Endodermal cell (in vitro differentiated cells): ENCODE data around the gene P2RX2. TPM values are rescaled to one million over a fixed set of nuclear protein-coding genes. Genes with fewer than 3 reads are reported as not detected.

Source experiments
- DNase-seq: peaks from one replicate; pipeline ENCODE4 v3.0.0-alpha.2; 2017
- H3K27ac ChIP-seq: 2 replicates; pipeline ENCODE4 v1.5.1; 2013; ENCODE audit warnings: mild to moderate bottlenecking, low read depth, low read length, moderate library complexity
- H3K27me3 ChIP-seq: 2 replicates; pipeline ENCODE4 v1.6.1; 2013; ENCODE audit warnings: mild to moderate bottlenecking, low read length, moderate library complexity; ENCODE audit not compliant: insufficient read depth, control insufficient read depth, poor library complexity, severe bottlenecking
- H3K36me3 ChIP-seq: 2 replicates; pipeline ENCODE4 v1.7.0; 2013; ENCODE audit warnings: mild to moderate bottlenecking, low read length, moderate library complexity; ENCODE audit not compliant: control insufficient read depth, insufficient read depth
- H3K4me1 ChIP-seq: one replicate; pipeline ENCODE4 v1.7.0; 2013; ENCODE audit warnings: low read length; ENCODE audit not compliant: control insufficient read depth, insufficient read depth
- H3K4me3 ChIP-seq: 2 replicates; pipeline ENCODE4 v1.5.1; 2013; ENCODE audit warnings: mild to moderate bottlenecking, low read length, moderate library complexity
- H3K9ac ChIP-seq: 2 replicates; pipeline ENCODE4 v1.6.1; 2013; ENCODE audit warnings: mild to moderate bottlenecking, low read length, moderate library complexity; ENCODE audit not compliant: poor library complexity, severe bottlenecking; ENCODE audit errors: extremely low read depth
- H3K9me3 ChIP-seq: 2 replicates; pipeline ENCODE4 v1.6.1; 2013; ENCODE audit warnings: mild to moderate bottlenecking, low read length, moderate library complexity; ENCODE audit not compliant: control insufficient read depth
- H3K27ac Mint-ChIP-seq: 2 replicates; pipeline ENCODE4 v1.8.0; 2020; ENCODE audit warnings: mixed read lengths
- H3K27me3 Mint-ChIP-seq: 2 replicates; pipeline ENCODE4 v1.8.0; 2021; ENCODE audit warnings: mild to moderate bottlenecking, mixed read lengths; ENCODE audit not compliant: insufficient read depth
- H3K36me3 Mint-ChIP-seq: 2 replicates; pipeline ENCODE4 v1.8.0; 2020; ENCODE audit warnings: low read depth, mixed read lengths
- H3K4me1 Mint-ChIP-seq: 2 replicates; pipeline ENCODE4 v1.8.0; 2020; ENCODE audit warnings: mixed read lengths
- H3K4me3 Mint-ChIP-seq: 2 replicates; pipeline ENCODE4 v1.8.0; 2020; ENCODE audit warnings: mild to moderate bottlenecking, moderate library complexity, mixed read lengths
- H3K9me3 Mint-ChIP-seq: 2 replicates; pipeline ENCODE4 v1.8.0; 2020; ENCODE audit warnings: mild to moderate bottlenecking, mixed read lengths
- CTCF ChIP-seq: fragments of 200-600 bp; sonication (generic); conservative IDR thresholded peaks from 2 replicates; pipeline ENCODE4 v1.5.0; 2021; ENCODE audit warnings: antibody characterized with exemption, mild to moderate bottlenecking
- WGBS, 2 experiments: methylation state at CpG; one replicate each; pipeline versions ENCODE4 v1.1.5 to v1.1.7; 2013; ENCODE audit warnings: missing lambda C conversion rate in 2 of 2, mixed read lengths in 1 of 2; ENCODE audit not compliant: insufficient coverage in 1 of 2, insufficient read length in 1 of 2; 5-methylcytosine and 5-hydroxymethylcytosine counted together
- total RNA-seq, 2 donors: library from RNA; stranded (reverse); fragmentation: NEBNext Ultra II Directional in 1 of 2; extraction: Animal tissue kit (Norgen Biotek cat#: 25700) in 1 of 2; gene quantifications; 2 replicates in 1 of 2; 3 replicates in 1 of 2; pipeline ENCODE4 v1.2.1, GENCODE V29; 2021

Gene P2RX2
- total RNA-seq, 2 donors from 2014 or later = 0.97 to 2.8 TPM

GRCh38 chr12:132591107-132591935 is 27.3 kb upstream of the P2RX2 start:
- peaks cover 6% of the 10 kb centered on the region for H3K9me3 Mint-ChIP-seq
- no peak overlapping the region for H3K27ac Mint-ChIP-seq
- H3K4me1 ChIP-seq = no peaks in the 10 kb centered on the region
- no peaks in the 10 kb centered on the region for H3K36me3 Mint-ChIP-seq
- peaks cover 95% of the 10 kb centered on the region for H3K27me3 ChIP-seq
- DNase-seq = no peak
- no peaks in the 10 kb centered on the region for H3K9me3 ChIP-seq
- no peaks in the 10 kb centered on the region for H3K4me1 Mint-ChIP-seq
- no peak overlapping the region for H3K27ac ChIP-seq
- H3K9ac ChIP-seq = no peak overlapping the region
- H3K4me3 Mint-ChIP-seq = no peak overlapping the region
- H3K4me3 ChIP-seq = no peak overlapping the region
- no peaks in the 10 kb centered on the region for H3K36me3 ChIP-seq
- no peak for TF ChIP-seq CTCF
- peaks cover 96% of the 10 kb centered on the region for H3K27me3 Mint-ChIP-seq
- 90 to 93% methylated on average over 34 to 45 of the region's 45 CpGs for WGBS, 2 experiments

GRCh38 chr12:132592282-132592970 is 26.1 kb upstream of the P2RX2 start:
- Histone ChIP-seq H3K27me3 (peaks cover 94% of the 10 kb centered on the region), H3K27ac (no peak overlapping the region), H3K9me3 (no peaks in the 10 kb centered on the region), H3K4me1 (no peaks in the 10 kb centered on the region), H3K4me3 (no peak overlapping the region), H3K36me3 (no peaks in the 10 kb centered on the region), H3K9ac (no peak overlapping the region)
- H3K4me3 Mint-ChIP-seq = no peak overlapping the region
- no peak overlapping the region for H3K27ac Mint-ChIP-seq
- no peak for TF ChIP-seq CTCF
- DNase-seq = no peak
- peaks cover 6% of the 10 kb centered on the region for H3K9me3 Mint-ChIP-seq
- H3K4me1 Mint-ChIP-seq = no peaks in the 10 kb centered on the region
- no peaks in the 10 kb centered on the region for H3K36me3 Mint-ChIP-seq
- H3K27me3 Mint-ChIP-seq = peaks cover 96% of the 10 kb centered on the region
- WGBS, 2 experiments = 81 to 85% methylated on average over 23 to 38 of the region's 38 CpGs

- 81 to 89% methylated on average over 12 to 21 of the region's 21 CpGs for WGBS, 2 experiments
- no peak overlapping the region for H3K27ac Mint-ChIP-seq
- no peaks in the 10 kb centered on the region for H3K4me1 Mint-ChIP-seq
- Histone ChIP-seq H3K9ac (no peak overlapping the region), H3K36me3 (no peaks in the 10 kb centered on the region), H3K4me1 (no peaks in the 10 kb centered on the region), H3K27me3 (peaks cover 90% of the 10 kb centered on the region), H3K9me3 (no peaks in the 10 kb centered on the region), H3K4me3 (no peak overlapping the region), H3K27ac (no peak overlapping the region)
- peaks cover 6% of the 10 kb centered on the region for H3K9me3 Mint-ChIP-seq
- H3K36me3 Mint-ChIP-seq = no peaks in the 10 kb centered on the region
- DNase-seq = no peak
- peaks cover 96% of the 10 kb centered on the region for H3K27me3 Mint-ChIP-seq
- H3K4me3 Mint-ChIP-seq = no peak overlapping the region
- no peak for TF ChIP-seq CTCF
Observed at GRCh38 chr12:132593071-132593470, 25.5 kb upstream of the P2RX2 start.
